Measurements from ENCODE around the gene LHPP.

LHPP gene

DNA sequence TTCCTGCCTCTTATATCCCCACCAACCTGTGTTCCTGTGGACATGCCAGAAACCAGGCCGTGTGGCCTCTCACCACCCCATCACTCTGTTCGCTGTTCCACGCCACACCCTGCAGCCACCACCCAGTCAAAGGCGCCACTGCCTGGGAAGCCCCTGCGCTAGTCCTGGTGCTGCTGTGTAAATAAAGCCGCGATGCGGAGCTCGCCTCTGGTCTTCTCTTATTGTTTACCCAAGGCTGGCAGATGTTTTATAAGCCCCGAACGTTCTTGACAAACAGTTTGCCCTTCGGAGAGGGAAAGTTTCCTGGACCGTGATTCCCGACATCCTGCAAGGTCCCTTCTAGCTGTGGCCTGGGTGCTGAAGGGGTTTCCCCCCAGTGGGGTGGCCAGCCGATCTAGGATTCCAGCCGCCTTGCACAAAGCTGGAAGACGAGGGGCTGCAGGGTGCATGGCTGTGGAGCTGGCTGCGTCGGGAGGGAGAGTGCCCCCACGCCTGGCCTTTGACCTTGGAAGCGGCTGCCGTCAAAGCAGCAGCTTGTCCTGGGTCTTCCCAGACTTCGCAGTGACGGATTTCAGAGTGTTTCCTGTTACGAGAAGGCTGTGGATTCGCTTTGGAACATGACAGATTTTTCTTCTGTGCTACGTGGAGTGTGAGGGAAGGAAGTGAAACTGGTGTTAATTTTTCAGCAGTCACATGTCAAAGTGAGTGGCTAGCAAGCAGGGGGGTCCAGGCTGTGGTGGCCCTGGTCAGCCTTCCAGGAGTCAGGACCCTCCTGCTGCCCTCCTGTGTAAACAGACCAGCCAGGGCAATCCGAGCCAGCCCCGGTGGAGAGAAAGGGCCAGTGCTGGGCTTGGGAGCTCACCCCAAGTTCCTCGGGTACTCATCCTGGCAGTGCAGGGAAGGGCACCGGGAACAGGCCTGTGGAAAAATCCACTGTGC, 61.6 kb downstream of the LHPP start:
- DNase-seq = no peak

DNA sequence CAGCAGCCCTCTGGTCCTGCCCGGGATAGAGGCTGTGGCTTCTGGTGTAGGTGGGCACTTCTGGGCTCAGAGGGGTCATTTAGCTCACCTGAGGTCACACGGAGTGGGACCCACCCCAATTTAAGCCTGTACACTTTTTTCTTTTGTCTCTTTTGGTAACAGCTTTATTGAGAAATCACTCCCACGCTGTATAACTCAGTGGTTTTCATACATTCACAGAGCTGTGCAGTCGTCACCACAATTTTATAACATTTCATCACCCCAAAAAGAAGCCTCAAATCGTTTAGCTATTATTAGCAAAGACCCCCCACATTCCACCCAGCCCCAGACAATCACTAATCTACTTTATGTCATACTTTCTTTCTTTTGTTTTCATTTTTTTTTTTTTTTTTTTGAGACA, 62.3 kb downstream of the LHPP start:
- DNase-seq = no peak

DNA sequence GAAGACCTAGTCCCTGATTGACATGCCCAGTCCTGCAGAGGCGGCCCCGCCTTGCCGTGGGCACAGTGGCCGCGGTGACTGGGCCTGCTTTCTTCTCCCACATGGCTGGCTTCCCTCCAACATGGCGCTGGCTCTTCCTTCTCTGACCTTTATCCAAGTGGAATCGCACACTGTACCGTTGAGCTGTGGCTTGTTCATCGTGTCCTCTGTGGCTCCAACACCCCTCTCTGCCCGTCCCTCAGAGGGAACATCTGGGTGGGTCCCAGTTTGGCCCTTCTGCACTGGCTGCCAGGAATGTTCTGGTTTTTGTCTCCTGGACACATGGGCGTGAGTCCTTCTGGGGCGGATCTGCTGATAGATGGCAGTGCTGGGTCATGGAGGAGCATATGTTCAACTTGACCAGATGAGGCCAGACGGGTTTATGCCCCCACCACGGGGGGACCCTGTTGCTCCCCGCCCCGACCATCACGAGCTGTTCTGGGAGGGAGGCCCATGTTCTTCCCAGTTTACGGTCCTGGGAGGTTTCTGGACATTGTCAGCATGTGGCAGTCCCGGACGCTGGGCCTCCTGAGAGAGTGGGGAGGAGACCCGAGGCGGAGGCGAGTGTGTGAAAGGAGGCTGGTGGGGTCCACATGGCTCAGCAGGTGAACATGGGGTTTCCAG, 63.5 kb downstream of the LHPP start:
- DNase-seq = no peak

DNA sequence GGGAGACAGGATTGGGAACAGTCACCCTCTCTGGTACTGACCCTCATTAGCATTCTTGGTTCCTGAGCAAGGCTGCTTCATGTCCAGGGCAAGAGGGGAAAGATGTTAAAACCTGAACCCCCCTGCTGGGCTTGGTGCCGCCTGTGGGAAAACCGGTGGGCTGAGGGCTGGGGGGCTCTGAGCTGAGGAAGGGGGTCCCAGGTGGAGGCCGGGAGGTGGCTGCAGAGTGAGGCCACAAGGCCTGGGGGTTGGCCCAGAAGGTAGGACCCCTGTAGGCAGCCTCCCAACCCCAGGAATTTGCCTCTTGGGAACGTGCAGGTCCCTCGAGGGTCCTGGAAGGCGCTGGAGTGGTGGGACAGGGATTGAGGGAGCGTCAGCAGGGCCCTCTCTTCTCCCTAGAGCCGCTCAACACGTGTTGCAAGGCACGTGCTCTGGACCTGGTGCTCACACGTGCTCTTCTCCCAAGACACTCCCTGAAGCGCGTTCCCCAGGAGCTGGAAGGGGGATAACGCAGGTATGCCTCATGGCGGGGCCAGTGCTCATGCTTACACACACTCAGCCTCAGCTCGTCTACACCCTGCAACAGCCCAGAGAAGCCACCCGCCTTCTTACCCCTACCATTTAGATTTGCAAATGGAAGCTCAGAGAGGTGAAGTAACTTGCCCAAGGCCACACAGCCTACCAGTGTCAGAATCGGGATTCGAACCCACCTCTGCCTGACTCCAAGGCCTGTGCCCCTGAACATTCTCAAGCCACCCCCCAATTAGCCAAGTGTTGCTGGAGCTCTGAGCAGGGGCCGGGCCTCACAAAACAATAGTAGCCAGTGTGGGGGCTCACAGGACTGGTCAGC, 64.4 kb downstream of the LHPP start:
- DNase-seq = no peak

DNA sequence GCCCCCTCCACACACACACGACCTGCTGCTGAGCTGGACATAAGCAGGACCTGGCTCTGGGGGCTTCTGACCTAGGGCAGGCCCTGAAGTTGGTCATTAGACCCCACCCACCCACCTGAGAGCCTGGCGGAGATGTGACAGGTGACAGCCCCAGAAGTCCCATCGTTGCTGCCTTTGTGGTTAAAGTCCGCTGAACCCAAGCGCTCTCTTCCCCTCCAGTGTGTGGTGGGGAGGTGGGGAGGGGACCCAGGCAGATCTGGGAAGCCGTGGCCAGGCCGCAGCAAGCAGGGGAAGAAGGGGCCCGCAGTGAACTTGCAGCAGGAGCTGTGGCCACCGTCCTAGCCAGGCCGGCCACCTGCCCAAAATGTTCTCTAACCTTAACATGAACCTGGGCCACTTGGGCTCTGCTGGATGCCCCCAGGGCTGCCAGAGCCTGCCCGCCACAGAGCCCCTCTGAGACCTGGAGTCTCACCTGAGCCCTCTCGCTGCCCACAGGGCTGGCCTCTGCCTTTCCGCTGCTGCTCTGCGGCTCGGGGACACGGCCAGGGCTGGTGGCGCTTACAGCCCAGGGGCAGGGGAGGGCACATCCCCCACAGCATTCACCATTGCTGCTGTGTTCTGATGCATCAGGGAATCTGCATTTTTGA, 65.1 kb downstream of the LHPP start:
- DNase-seq = no peak

DNA sequence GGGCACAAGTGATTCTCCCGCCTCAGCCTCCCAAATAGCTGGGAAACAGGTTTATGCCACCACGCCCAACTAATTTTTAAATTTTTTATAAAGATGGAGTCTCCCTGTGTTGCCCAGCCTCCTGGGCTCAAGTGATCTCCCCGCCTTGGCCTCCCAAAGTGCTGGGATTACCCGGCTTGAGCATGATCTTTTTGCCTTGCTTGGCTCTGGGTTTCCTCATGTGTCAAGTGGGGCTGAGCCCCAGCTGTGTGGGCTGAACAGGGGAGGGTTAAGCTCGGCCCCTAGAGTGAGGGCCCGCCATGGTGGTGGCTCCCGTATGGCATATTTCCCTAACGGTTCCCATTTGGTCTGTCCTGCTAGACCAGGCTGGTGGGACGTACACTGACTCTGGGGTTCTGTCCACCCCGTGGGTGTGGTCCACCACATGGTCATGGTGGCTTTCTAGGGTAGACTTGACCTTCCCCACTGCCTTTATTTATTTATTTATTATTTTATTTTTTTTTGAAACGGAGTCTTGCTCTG, 66.3 kb downstream of the LHPP start:
- DNase-seq = no peak

DNA sequence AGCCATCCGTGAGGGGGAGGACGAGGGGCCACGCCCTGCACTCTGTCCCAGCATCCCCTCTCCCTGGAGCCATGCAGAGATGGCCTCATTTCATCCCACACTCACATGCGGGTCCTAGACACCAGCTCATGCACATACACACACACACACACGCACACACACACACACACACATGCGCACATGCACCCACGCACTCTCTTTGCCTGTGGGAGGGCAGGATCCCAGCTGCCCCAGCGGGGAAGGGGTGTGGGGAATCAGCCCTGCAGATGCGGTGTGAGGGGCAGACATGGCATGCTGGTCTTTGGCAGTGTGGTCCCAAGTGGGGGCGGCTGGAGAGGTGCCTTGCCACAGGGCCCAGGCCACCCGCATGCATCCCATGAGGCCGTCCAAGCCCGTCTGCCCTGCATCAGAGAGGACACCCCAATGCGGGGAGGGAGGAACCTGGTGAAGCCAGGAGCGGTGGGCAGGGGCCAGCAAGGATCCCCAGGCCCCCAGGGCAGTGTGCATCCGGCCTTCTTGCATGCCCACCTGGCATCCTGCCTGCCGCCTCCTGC, 68.1 kb downstream of the LHPP start:
- DNase-seq = no peak

DNA sequence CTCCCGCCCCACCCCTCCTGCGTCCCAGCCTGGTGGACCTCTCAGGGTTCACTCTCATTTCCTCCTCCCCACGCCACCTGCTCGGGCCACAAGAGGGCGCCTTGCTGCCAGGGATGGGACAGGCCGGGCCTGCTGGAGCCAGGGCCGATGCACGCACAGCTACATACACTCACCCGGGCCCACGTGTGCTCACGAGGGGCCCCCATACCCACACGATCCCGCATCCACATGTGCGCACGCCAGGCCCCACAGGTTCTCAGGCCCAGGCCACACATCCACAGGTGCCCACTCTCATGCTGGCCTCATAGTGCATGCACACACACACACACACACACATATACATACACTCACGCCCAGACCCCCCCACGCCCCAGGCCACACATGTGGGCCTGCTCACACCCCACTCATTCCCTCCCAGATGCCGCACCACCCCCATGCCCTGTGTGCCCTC, 68.6 kb downstream of the LHPP start:
- DNase-seq = peak; percentile 82

DNA sequence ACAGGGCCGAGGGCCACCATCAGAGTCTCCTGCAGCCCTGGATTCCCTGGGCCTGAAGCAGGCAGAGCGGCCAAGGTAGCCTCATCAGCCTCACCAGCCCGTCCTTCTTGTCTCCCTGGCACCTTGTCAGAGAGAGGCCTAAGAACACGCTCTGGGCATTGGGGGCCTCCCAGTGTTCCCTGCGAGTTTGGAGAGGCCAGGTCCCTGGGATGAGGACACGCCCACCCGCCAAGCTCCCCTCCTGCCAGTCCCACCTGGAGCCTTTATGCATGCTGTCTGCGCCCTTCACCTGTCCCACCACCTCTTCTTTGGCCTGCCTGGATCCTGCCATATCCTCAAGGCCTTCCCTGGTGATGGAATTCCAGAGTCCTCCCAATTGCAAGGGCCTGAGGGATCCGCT, 69.2 kb downstream of the LHPP start:
- DNase-seq = no peak

DNA sequence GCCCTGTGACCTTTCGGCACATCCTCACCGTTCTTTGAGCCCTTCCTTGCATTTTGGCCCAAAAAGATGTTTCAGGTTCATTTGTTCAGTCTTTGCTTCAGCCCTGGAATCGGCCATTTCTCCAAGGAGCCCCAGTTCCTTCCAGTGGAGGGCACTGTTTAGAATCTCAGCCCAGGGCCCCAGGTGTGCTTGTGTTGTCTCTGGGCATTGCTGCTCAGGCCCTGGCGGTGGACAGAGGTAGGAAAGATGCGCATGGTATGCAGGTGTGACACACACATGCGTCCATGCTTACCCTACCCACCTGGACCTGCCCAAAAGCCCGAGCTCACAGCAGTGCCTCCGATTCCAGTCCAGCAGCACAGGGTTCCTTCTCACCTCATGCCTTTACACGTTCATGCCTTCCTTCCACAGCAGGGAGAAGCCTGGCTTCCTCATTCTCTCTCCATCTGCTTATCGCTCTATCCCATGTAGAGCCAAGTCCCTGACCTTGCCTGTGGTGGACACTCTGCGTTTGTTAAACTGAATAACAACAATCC, 70.6 kb downstream of the LHPP start:
- no peak for DNase-seq

DNA sequence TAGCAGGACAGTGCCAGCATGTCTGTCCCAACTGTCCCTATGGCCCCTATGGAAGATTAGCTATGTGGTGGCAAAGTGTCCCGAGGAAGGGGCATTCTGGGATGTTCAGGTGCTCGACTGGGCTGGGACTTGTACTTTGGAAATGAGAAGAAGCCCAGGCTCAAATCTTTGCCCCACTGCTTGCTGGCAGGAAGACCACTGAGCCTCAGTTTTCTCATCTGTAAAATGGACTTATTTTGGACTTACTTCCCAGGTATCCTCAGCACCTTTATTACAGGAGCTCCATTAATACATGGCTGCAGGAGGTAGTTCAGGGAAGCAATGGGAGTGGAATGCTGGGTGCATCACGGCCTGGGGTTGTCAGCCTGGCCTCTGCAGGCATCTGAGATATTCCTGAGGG, 71.2 kb downstream of the LHPP start:
- no peak for DNase-seq

DNA sequence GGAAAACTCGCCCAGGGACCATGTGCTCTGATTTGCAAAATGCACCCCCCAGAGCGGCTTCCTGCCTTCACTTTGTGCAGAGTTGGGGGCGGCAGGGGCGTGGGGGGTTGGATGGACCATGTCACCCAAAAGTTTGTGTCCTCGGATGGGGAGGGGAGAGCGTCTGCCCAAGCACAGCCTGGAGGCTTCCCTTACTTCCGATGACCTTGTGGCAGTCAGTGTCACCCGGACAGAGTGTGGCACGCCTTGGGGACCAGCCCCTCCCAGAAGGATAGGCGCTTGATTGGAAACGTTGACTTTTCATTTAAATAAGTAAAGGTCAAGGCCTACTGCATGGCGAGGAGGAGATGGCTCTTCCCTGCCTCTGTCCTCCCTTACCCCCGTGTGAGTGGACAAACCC, 71.6 kb downstream of the LHPP start:
- DNase-seq = no peak

DNA sequence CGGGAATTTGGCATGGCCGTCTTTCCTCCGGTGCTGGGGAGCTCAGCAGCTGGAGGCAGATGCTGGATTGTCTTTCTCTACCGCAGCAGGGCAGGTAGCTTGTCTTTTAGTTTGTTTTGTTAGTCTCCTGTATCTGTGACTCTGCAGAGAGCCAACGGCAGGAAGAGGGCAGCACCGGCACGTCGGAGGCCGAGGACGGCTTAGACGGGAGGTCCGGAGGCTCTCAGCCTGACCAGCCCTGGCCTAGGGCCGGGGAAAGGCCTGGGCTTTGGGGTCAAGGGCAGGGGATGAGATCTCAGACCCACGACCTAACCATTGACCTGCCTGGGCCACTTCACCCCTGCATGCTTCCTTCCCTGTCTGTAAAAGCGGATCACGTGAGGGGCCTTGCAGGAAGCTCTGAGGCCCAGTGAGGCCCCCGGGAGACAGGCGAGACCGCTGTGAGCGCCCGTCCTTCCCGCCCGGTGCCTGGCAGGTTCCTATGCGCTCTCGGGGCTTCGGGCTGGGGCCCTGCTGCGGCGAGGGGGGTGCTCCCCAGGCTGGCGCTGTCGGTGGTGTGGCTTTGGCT, 72.7 kb downstream of the LHPP start:
- no peak for DNase-seq

DNA sequence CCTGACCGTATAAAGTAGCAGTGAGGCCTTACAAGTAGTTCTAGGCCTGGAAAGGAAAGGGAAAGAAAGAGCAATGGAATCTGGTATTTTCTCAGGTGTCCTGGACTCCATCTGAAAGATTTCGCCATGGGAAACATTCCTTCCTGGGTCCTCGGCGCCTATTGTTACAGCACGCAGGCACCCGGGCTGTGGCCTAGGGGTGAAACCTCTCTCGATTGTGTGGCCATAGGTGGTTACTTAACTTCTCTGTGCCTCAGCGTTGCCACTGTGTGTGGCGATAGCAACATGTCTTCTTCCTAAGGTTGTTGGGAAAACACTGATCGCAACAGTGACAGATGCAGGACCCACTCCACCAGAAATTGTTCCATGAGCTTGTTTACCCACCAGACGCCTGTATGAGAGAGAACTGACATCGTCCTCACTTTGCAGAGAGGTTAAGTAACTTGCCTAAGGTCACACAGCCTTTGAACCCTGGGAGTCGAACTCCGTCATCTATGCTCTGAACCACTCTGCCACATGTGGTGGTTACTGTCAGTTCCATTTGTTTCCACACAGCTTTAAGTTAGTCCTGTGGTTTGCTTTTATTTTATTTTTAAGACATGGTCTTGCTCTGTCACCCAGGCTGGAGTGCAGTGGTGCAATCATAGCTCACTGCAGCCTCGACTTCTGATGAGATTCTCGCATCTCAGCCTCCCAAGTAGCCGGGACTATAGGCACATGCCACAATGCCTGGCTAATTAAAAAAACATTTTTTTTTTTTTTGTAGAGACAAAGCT, 73.4 kb downstream of the LHPP start:
- DNase-seq = no peak

DNA sequence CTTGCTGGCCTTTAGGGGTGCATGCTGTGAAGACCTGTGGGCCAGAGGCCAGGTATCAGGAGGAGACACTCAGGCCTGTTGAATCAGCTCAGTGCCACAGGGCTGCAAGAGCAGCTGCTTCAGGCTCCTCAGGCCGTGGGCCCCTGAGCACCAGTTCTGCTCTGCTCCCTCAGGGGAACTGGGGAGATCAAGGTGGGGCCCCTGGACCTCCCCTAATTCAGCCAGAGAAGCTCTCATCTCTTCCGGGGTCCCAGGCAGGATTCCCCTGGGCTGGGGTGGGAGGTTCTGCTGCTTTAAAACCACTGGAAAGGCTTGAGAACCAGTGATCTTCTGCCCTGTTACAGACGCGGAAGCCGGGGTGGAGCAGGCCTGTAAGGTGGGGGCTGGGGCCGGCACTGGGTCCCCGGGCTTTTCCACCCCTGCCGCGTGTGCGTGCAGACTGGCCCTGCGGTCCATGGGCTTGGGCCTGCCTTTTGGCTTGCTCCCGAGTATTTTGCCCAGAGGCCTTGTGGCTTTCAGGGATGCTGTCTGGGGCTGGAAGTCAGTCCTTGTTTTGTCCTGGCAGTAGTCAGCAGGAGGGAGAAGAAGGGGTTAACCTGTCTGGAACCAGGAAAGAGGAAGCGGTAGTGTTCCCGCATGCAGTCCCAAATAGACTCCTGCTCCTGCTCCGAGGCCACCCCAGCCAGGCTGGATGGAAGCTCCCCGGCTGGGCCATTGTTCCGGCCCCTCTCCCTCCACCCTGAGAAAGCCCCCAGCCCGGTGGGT, 74.3 kb downstream of the LHPP start:
- no peak for DNase-seq

DNA sequence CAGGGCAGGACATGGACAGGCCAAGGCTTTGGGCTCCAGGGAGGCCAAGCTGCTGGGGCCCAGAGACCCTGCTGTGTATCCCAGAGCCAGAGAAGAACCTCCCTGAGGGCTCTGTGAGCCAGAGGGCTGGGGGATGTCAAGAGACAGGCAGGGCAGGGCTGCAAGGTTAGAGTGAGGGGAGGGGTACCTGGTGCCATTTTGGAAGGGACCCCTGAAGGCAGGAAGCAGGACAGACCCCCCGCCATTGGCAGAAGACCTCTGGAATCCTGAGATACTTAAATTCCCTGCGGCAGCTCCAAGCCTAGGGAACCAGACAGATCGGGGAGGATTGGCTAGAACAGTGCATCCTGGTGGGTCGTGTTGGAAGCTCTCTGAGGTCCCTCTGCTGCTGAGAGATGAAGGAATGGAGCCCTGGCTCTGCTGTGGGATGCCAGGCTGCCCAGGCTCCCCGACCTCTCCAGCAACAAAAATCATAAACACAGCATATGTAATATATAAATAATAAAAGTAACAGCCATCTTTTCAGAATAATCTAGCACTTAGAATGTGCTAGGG, 75.0 kb downstream of the LHPP start:
- DNase-seq = no peak

DNA sequence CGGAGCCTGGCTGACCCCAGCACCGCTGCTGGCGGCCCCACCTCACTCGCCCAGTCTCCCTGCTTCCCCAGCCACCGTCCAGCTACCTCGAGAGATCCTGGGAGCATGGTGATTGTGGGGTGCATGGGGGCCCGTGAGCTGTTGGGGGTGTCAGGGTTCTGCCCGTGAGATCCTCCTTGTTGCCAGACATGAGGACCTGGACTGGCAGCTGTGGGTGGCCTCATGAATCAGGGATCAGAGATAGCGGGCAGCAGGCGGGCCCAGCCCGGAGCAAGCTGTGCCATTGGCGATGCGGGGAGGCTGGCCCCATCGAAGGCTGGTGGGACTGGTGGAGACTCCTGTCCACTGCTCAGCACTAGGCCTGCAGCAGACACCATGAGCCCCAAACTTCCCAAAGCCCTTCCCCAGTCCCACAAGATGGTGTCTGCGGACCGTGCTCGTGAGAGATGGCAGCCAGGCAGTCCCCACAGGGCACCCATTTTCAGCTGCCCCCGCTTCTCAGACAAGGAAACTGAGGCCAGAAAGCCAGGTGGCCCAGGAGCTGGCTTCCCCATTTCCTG, 75.6 kb downstream of the LHPP start:
- DNase-seq = no peak

DNA sequence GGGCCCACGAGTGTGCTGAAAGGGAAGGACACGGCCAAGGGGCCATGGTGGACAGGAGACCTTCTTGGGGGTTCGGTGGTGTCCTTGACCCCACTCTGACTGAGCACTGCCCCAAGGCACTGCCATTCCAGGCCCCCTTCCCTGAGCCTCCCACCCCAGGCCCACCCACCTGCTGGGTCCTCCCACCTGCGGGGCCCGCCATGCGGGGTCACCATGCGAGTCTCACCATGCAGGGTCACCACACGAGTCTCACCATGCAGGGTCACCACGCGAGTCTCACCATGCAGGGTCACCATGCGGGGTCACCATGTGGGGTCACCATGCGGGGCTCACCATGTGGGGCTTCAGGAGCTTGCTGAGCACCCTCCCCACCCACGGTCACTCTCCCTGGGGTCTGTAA, 76.3 kb downstream of the LHPP start:
- DNase-seq = no peak

DNA sequence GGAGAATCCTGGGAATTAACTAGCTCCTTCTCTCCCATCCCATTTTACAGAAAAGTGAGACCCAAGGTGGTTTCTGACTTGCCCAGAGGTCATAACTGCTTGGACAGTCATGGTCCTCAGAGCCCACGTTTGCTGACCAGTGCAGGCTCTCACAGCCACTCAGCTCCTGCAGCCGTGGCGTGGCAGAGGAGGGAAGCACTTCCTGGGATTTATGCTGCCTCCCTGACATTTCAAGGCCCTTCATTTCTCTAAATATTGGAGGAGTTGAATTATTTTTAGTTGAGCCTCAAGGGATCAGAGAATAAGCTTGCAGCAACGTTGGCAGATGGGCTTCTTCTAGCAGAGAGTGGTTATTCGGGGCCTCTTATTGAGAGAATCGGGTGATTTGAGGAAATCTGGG, 77.1 kb downstream of the LHPP start:
- DNase-seq = no peak

Measured in NCI-H1436 (cell line).